Smooth muscle cell (in vitro differentiated cells): ENCODE measurements around the gene PEA15. TPM values are rescaled to one million over a fixed set of nuclear protein-coding genes. Genes with fewer than 3 reads are reported as not detected.

ENCODE experiments used
- DNase-seq: peaks from one replicate; lab custom pipeline; 2025; ENCODE audit not compliant: unreplicated experiment; lab: John Stamatoyannopoulos, UW
- H2AFZ ChIP-seq: fragments of 200-600 bp; sonication (generic); 2 replicates; pipeline ENCODE4 v1.6.0; 2016; ENCODE audit warnings: antibody characterized with exemption, low read depth, mild to moderate bottlenecking
- H3F3A ChIP-seq: fragments of 200-600 bp; sonication (generic); 2 replicates; pipeline ENCODE4 v1.6.0; 2017; ENCODE audit warnings: antibody characterized with exemption, low read depth
- H3K27ac ChIP-seq: fragments of 200-600 bp; sonication (generic); 2 replicates; pipeline ENCODE4 v1.5.1; 2016; ENCODE audit warnings: low read depth, mild to moderate bottlenecking
- H3K27me3 ChIP-seq: fragments of 200-600 bp; sonication (generic); 2 replicates; pipeline ENCODE4 v1.6.1; 2016; ENCODE audit warnings: low read depth, mild to moderate bottlenecking
- H3K36me3 ChIP-seq: fragments of 200-600 bp; sonication (generic); 2 replicates; pipeline ENCODE4 v1.5.1; 2016; ENCODE audit warnings: low read depth
- H3K4me1 ChIP-seq: fragments of 200-600 bp; sonication (generic); 2 replicates; pipeline ENCODE4 v1.5.1; 2016; ENCODE audit warnings: low read depth
- H3K4me2 ChIP-seq: fragments of 200-600 bp; sonication (generic); 2 replicates; pipeline ENCODE4 v1.6.0; 2016; ENCODE audit warnings: mild to moderate bottlenecking
- H3K4me3 ChIP-seq: fragments of 200-600 bp; sonication (generic); 2 replicates; pipeline ENCODE4 v1.5.1; 2016; ENCODE audit warnings: mild to moderate bottlenecking
- H3K79me2 ChIP-seq: fragments of 200-600 bp; sonication (generic); 2 replicates; pipeline ENCODE4 v1.6.0; 2016; ENCODE audit warnings: low read depth, mild to moderate bottlenecking
- H3K9ac ChIP-seq: fragments of 200-600 bp; sonication (generic); 2 replicates; pipeline ENCODE4 v1.6.0; 2016; ENCODE audit warnings: low read depth
- H3K9me3 ChIP-seq: fragments of 200-600 bp; sonication (generic); replicated peaks from 2 replicates; pipeline ENCODE4 v1.5.1; 2016; ENCODE audit warnings: low read depth
- H4K20me1 ChIP-seq: fragments of 200-600 bp; sonication (generic); 2 replicates; pipeline ENCODE4 v1.6.0; 2016; ENCODE audit warnings: low read depth
- CTCF ChIP-seq: fragments of 200-600 bp; sonication (generic); IDR thresholded peaks from 2 replicates; pipeline ENCODE4 v1.5.1; 2017; ENCODE audit warnings: borderline replicate concordance, mild to moderate bottlenecking, antibody characterized with exemption; ENCODE audit not compliant: insufficient read depth, poor library complexity, severe bottlenecking
- WGBS: methylation state at CpG from one replicate; pipeline ENCODE4 v1.1.7; 2016; ENCODE audit warnings: low lambda C conversion rate; 5-methylcytosine and 5-hydroxymethylcytosine counted together
- polyA plus RNA-seq: library from polyadenylated mRNA; unstranded; fragments of >200 nt; fragmentation: Nextera tagmentation; extraction: Ambion mirVana; gene quantifications from 2 replicates; pipeline ENCODE4 v1.2.1, GENCODE V29; 2016
- total RNA-seq: library from RNA; depleted of rRNA; stranded (reverse); fragments of >200 nt; gene quantifications from 2 replicates; pipeline ENCODE4 v1.2.3, GENCODE V29; 2014

The PEA15 gene
- total and polyA plus RNA-seq, 2 experiments from 2014 or later, result 73.1 to 115 TPM

DNA sequence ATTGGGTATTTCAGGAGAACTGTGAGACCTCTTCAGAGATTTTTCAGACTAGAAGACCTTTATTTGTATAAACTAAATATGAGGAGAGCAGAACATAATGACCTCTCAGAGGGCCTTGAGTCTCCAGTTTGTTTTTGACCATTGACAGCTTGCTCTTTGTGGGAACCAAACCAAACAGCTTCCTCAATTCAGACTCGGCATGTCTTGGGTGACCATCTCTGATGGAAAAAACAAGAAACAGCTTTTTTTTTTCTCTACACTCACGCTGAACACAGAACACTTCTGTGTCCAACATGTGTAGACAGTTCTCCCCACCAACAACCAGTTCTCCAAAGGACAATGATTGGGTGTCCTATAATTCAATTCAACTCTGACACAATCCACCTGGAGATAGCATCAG lies 42.3 kb upstream of the PEA15 start:
- no peak for TF ChIP-seq CTCF
- Histone ChIP-seq H3K4me1 (no peaks in the 10 kb centered on the region), H3K36me3 (no peaks in the 10 kb centered on the region)

DNA sequence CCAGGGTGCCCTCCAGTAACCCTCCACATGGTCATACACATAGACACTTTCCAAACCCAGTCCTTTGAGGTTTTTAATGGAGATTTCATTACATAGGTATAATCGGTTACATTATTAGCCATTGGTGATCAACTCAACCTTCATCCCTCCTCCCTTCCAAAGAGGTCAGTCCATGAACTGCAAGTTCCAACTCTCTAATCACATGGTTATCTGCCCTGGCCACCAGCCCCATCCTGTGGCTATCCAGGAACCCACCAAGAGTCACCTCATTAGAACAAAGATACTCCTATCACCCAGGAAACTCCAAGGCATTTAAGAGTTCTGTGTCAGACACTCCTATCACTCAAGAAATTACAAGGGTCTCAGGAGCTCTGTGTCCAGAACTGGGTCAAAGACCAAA lies 41.6 kb upstream of the PEA15 start:
- no peak for DNase-seq
- Histone ChIP-seq H4K20me1 (no peaks in the 10 kb centered on the region), H3K79me2 (no peaks in the 10 kb centered on the region), H3K27me3 (no peaks in the 10 kb centered on the region), H3K4me1 (peaks cover 2% of the 10 kb centered on the region), H3K4me2 (no peak overlapping the region), H3K9me3 (no peaks in the 10 kb centered on the region), H2AFZ (no peak overlapping the region), H3K9ac (no peak overlapping the region), H3K36me3 (no peaks in the 10 kb centered on the region), H3K27ac (no peak overlapping the region), H3F3A (no peaks in the 10 kb centered on the region), H3K4me3 (no peak overlapping the region)
- 100% methylated on average over 1 of the region's 1 CpG for WGBS
- TF ChIP-seq CTCF, result no peak

More for the DNA sequence above, 42.3 kb upstream of the PEA15 start:
- no peak overlapping the region for H2AFZ ChIP-seq
- 88% methylated on average over 2 of the region's 2 CpGs for WGBS
- H3K9me3 ChIP-seq, result no peaks in the 10 kb centered on the region
- H3F3A ChIP-seq, result no peaks in the 10 kb centered on the region
- H3K4me2 ChIP-seq, result no peak overlapping the region
- DNase-seq, result no peak
- H4K20me1 ChIP-seq, result no peaks in the 10 kb centered on the region
- H3K27ac ChIP-seq, result no peak overlapping the region
- no peak overlapping the region for H3K4me3 ChIP-seq
- H3K27me3 ChIP-seq, result no peaks in the 10 kb centered on the region
- H3K79me2 ChIP-seq, result no peaks in the 10 kb centered on the region
- no peak overlapping the region for H3K9ac ChIP-seq

DNA sequence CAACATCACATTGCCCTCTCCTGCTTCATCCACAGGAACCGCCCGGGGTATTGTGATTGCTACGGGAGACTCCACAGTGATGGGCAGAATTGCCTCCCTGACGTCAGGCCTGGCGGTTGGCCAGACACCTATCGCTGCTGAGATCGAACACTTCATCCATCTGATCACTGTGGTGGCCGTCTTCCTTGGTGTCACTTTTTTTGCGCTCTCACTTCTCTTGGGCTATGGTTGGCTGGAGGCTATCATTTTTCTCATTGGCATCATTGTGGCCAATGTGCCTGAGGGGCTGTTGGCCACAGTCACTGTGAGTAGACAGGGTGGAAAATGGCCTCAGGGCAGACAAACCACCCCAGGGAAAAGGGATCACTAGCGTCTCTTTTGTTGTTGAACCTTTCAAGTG lies 41.1 kb upstream of the PEA15 start:
- H2AFZ ChIP-seq, result no peak overlapping the region
- TF ChIP-seq CTCF, result no peak

DNA sequence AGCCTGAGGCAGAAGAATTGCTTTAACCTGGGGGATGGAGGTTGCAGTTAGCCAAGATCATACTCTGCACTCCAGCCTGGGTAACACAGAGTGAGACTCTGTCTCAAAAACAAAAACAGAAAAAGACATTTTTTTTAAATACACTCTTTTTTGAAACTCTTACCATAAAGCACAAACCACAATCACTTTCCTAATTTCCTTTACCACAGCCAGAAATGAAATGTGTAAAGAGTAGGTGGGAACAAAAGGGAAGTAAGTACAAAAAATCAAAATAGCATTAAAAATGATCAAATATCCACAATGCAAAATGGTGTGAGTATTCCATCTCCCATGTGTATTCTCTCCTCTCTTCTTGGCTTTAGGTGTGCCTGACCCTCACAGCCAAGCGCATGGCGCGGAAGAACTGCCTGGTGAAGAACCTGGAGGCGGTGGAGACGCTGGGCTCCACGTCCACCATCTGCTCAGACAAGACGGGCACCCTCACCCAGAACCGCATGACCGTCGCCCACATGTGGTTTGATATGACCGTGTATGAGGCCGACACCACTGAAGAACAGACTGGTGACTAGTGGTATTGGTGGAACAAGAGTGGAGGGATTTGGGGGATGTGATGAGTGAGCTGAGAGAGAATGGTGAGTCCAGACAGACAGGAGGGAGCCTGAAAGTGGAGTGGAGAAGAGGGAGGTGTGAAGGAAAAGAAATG lies 38.9 kb upstream of the PEA15 start:
- TF ChIP-seq CTCF, result no peak

More for the DNA sequence above, 41.1 kb upstream of the PEA15 start:
- no peaks in the 10 kb centered on the region for H3K36me3 ChIP-seq
- no peaks in the 10 kb centered on the region for H3K27me3 ChIP-seq
- H3K9me3 ChIP-seq, result no peaks in the 10 kb centered on the region
- H3K27ac ChIP-seq, result no peak overlapping the region
- DNase-seq, result no peak
- no peaks in the 10 kb centered on the region for H3F3A ChIP-seq
- H3K4me3 ChIP-seq, result no peak overlapping the region
- no peak overlapping the region for H3K4me2 ChIP-seq
- no peaks in the 10 kb centered on the region for H3K79me2 ChIP-seq
- WGBS, result 91% methylated on average over 10 of the region's 10 CpGs
- peaks cover 7% of the 10 kb centered on the region for H3K4me1 ChIP-seq
- no peaks in the 10 kb centered on the region for H4K20me1 ChIP-seq
- H3K9ac ChIP-seq, result no peak overlapping the region

More for the DNA sequence above, 38.9 kb upstream of the PEA15 start:
- WGBS, result 90% methylated on average over 12 of the region's 12 CpGs
- no peak overlapping the region for H2AFZ ChIP-seq
- H3K4me3 ChIP-seq, result no peak overlapping the region
- no peaks in the 10 kb centered on the region for H3K27me3 ChIP-seq
- no peaks in the 10 kb centered on the region for H3F3A ChIP-seq
- DNase-seq, result no peak
- no peak overlapping the region for H3K9ac ChIP-seq
- H3K4me1 ChIP-seq, result peaks cover 18% of the 10 kb centered on the region
- H3K4me2 ChIP-seq, result no peak overlapping the region
- no peak overlapping the region for H3K27ac ChIP-seq
- no peaks in the 10 kb centered on the region for H4K20me1 ChIP-seq
- H3K79me2 ChIP-seq, result no peaks in the 10 kb centered on the region
- no peaks in the 10 kb centered on the region for H3K36me3 ChIP-seq
- H3K9me3 ChIP-seq, result no peaks in the 10 kb centered on the region
